Fibroblast of skin of right biceps (primary cell): Measurements from ENCODE around the gene SUSD4.
"Not testable (repeated sequence)": the region's sequence is repeated elsewhere in the genome, so short reads cannot be mapped to it uniquely, and the experiment has no call there.

Source experiments
- DNase-seq: peaks from one replicate; pipeline ENCODE4 v3.0.0-alpha.2; 2013

The SUSD4 gene

DNA sequence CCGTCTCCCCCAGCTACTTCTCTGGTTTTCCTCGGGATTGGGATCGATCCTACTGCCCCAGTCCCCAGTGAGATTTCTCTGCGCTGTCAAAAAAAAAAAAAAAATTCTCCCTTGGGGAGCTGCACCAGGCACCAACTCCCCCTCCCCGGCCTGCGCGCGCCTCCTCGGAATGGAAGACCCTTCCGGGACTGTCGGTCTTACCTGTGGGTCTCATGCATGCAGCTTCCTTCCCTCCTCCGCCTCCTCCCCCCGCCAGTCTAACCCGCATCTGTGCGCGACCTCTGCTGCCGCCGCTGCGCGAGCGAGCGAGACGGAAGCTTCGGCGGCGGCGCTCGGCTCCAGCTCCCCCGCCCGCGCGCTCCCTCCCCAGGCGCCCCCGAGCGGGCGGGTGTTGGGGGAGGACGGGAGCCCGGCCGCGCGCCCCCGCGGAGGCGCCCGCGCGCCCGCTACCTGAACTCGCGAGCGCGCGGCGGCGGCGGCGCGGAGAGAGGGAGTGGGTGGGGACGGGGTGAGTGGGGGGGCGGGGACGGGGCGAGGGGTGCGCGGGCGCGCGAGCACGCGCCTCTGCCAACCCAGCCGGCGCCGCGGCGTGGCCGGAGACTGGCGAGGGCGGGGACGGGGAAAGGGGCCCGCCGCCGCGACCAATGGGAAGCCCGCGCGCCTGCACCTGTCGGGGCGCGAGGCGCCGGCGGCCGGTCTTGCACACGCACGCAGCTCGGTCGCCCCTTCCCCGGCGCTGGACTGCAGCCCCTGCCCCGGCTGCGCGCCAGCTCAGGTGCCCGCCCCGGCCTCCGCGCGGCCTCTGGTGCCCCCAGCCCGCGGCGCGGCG is at the start of gene SUSD4:
Gene SUSD4, minus strand, starts transcription at position 321 of the 829 bp plus-strand sequence. CDS start 751 bp downstream, outside the sequence.
- peak; percentile 15 for DNase-seq

GRCh38 chr1:223413216-223413615 is 49.2 kb upstream of the SUSD4 start:
- no peak for DNase-seq

DNA sequence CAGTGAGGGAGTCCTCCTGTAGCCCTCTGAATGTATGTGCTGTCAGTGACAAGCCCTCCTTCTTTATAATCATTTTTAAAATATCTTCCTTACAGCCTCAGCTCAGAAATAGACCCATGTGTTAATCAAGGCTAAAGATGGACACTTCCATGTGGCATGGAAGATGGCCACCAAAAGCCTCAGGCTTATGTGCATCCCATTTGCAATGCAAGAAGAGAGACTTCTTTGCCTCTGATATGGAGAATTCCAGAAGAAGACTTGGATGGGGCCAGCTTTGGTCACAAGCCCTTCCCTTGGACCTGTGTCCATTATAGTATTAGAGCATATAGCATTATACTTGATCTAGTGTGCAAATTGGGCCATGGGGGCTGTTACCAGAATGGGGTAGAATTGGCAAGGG is 47.7 kb upstream of the SUSD4 start:
- no peak for DNase-seq

DNA sequence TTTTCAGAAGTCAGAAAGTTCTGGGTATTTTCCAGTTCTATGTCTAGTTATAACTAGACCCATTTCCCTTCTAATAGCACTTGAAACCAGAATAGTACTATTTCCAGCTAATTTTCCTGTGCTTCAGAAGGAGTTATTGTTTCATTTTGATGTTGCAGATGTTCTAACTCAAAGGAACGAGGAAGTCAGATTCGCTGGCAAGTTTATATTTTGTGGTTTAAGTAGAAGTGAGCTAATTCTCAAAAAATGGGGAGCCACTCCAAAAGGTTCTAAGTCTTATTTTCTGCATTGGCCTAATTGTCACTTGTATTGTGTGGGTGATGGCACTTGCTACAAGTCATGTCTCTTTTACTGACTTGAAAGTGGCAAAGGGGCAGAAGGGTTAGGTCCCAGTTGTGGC is 47.3 kb upstream of the SUSD4 start:
- DNase-seq: peak; percentile 63

GRCh38 chr1:223410036-223410435 is 46.1 kb upstream of the SUSD4 start:
- no peak for DNase-seq

- no peak for DNase-seq
Observed at GRCh38 chr1:223405507-223405906, 41.5 kb upstream of the SUSD4 start.

- peak; percentile 29 for DNase-seq
Observed at GRCh38 chr1:223403184-223403815, 39.3 kb upstream of the SUSD4 start.

DNA sequence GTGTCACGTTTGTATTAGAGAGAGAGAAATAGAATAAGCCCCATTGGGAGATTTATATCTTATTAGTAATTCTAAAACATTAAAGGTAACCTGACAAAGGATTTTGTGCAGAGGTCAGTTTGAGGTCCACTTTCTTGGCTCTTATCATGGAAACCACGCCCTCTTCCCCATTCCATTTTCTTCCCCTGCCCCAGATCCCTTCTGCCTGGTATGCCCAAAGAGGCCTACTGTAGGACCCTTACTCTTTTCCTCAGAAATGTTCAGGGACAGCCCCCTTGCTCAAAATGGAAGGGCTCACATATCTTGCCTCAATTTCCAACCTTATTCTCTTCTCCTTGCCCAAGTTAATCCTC is 38.8 kb upstream of the SUSD4 start:
- no peak for DNase-seq

DNA sequence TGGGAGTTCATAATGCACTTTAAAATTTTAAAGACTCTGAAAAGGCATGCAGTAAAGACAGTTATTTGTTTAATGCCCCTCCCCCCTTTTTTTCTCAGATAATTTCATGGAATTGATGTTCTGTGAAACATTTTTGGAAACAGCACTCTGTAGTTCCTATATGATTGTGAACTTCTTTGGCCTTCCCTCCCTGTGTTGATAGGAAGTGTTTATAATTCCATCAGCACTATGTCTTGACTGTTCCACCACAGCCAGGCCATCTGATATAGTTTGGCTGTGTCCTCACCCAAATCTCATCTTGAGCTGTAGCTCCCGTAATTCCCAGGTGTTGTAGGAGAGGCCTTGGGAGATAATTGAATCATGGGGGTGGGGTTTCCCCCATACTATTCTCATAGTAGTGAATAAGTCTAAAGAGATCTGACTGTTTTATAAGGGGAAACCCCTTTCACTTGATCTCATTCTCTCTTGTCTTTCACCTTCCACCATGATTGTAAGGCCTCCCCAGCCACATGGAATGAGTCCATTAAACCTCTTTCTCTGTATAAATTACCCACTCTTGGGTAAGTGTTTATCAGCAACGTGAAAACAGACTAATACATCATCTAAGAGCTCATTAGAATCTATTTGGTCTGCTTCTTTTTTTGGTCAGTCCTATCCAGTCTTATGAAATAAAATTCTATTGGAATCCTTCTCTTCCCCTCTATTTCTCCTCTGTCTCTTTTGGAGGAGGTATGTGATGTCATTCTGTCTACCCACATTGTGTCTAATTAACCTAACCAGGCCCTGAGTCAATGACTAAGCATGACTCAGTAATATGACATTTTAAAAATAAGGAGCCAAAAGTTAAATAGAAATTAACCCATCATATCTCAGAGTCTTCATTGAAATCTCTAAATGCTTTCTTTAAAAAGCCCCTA is 38.2 kb upstream of the SUSD4 start:
- DNase-seq: peak; percentile 87

GRCh38 chr1:223399393-223399792 is 35.4 kb upstream of the SUSD4 start:
- not testable (repeated sequence) for DNase-seq

DNA sequence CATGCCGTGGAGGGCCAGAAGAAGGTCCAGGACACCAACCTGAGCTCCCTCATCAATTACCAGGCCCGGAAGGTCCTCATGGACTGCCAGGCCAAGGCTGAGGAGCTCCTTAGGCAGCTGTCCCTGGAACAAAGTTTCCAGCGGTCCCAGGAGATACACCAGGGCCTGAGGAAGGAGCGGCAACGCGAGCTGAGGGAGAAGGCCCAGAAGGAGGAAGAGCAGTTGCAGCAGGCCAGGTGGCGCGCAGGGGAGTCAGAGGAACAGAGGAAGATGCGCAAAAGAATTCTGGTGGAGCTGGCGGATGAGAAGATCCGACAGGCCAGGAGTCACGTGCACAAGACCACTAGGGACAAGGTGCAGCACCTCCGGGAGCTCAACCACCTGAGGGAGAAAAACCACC is 30.7 kb upstream of the SUSD4 start:
- DNase-seq: no peak

GRCh38 chr1:223394242-223394641 is 30.3 kb upstream of the SUSD4 start:
- DNase-seq: no peak

DNA sequence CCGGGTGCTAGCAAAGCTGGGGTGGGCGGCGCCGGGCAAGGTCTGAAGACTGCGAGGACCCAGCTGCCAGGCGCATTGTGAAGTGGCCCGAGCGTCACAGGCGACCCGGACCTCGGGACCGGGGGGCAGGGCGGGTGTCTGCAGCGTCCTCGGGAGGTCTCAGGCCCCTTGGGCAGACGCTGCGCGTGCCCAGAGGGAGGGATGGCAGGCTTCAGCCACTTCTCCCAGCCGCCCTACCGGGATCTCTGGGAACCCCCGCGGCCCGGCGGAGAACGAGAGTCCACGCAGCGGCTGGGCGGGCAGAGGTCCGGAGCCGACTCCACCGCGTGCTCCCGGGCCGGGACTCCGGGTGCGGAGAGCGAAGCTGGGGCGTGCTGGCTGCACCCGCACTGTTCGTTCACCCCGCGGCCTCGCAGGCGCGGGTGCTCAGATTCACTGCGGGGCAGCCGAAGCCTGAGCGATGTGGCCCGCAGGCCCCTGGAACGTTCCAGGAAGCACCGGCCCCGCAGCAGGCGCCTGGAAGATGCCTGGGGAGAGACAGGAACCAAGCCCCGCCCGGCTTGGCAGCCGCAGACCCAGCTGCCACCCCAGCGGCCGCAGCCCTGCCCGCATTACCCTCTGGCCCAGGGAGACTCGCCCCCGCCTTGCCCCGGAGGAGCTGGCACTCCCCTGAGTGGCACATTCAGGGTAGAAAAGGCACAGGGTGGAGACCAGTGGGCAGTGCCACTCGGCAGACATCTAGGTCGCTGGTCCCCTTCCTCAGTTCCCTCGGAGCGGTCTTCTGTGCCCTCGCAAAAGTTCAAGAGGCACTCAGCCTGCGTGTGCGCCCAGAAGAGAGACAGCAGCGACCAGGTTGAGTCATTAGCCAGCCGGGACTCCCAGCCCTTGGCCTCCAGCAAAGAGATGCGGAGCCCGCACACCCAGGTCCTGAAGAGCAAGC is 29.6 kb upstream of the SUSD4 start, which contains the start of gene CCDC185:
Gene CCDC185, plus strand, starts transcription at position 141 of the 940 bp plus-strand sequence. Its CDS starts 61 bp downstream, at position 202.
- DNase-seq: no peak

GRCh38 chr1:223390618-223391017 is 26.6 kb upstream of the SUSD4 start:
- no peak for DNase-seq

- no peak for DNase-seq
Observed at GRCh38 chr1:223386013-223386412, 22.0 kb upstream of the SUSD4 start.

DNA sequence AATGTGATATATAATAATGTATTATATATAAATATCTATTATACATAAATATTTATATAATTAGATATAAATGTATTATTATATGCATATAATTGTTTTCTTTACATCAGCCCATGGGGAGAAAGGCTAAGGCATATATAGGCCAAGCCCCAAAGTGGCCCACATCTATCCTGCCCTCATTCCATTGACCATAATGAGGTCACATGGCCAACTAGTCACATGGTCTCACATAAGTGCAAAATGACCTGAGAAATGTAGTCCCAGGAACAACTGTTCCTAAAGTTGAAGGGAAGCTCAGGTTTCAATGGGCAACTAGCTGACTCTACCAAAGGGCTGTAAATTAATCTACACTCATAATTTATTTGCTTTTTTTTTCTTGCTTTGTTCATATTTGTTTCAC is 14.8 kb upstream of the SUSD4 start:
- no peak for DNase-seq

DNA sequence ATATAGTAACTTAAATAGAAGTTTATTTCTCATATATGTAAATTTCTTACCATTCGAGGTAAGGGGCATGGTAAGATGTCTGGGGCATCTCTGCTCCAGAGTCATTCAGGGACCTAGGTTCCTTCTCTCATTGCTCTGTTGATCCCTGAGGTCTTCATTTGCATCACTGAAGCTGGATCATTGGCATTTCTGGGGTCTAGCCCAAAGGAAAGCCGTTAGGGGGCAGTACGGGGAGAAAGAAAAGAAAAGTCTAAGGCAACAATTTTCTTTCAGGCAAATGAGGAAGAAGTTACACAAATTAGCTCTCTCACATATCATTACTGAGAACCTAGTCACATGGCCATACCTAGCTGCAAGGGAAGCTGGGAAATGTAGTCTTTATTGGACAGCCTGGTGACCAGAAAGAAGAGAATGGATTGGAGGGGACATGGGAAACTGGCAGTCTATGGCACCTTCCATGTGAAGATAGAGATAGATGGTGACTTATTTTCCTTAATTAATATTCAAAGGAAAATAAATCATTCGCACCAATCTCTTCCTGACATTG is 10.2 kb upstream of the SUSD4 start:
- no peak for DNase-seq

DNA sequence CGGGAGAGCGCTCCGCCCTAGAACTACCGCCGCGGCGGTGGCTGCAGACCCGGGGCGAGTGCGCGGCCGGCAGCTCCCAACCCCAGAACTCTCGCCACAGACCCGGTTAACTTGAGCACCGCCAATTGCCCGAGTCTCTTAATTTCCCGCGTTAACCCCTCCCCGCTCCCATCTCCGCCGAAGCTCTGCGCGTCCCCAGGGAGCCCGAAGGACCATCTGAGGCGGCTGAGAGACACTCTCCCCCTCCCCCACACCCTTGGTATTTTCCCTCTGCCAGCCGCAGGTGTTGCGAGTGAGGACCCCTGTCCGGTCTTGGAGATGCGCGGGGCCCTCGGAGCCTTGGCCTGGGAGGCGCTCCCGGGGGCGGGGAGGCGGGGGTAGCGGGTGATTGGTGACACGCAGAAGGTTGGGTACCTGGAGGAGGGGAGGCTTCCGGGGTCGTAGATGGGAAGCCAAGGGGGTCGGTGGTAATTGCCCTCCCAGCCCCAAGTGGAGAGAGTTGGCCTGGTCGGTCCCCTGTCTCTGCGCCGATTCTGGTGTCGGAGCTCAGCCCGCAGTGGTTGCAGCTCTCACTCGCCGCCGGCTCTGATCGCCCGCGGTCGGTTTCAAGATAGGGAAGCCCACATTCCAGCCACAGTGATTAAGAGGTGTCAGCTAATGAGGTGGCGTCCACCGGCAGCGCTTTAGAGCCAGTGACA is 858 bp upstream of the SUSD4 start:
- DNase-seq: no peak

DNA sequence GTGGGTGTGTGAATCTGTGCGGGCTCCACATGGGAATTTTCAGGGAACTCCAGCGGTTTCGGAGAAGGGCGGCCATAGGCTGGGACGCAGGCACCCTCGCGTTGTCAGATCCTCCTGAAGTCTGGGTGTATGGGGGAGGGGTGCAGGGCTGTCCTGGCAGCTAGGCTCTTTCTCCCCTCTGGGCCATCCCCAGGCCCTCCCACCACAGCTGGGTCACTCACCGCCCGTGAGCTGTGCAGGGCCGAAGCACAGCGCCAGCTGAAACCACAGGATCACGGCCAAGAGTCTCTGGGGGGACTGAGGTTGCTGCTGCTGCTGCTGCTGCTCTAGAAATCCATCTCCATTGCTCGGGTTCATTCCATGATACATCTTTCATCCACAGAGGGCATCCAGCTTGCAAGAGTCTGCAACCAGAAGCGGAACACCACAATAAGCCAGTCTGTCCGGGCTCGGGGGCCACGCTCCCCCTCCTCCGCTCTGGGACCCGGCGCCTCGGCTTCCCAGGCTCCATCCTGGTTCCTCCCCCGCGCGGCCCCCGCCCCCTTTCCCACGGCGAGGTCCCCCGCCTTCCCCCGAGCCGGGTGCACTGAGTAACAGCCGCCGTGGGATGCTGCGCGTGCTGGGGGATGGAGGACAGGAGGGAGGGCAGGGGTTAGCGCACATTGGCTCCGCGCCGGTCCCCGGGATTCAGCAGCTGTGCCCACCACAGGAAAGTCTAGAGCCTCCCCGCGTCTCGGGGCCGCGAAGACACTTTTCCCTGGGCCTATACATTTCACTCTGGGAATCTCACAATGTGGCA is 720 bp downstream of the SUSD4 start:
- DNase-seq: peak; percentile 42

GRCh38 chr1:223358826-223359225 is 5.2 kb downstream of the SUSD4 start:
- no peak for DNase-seq
